Femur (tissue), 1 donor: ENCODE data around the gene NPPB.

Experiments used
- DNase-seq: peaks from one replicate; pipeline ENCODE4 v3.0.0-alpha.2; 2017

NPPB gene

GRCh38 chr1:11880911-11881748 lies 22.4 kb upstream of the NPPB start:
- peak; percentile 78 for DNase-seq

- DNase-seq, result no peak
These were observed 21.4 kb upstream of the NPPB start for GRCh38 chr1:11880181-11880575.

DNA sequence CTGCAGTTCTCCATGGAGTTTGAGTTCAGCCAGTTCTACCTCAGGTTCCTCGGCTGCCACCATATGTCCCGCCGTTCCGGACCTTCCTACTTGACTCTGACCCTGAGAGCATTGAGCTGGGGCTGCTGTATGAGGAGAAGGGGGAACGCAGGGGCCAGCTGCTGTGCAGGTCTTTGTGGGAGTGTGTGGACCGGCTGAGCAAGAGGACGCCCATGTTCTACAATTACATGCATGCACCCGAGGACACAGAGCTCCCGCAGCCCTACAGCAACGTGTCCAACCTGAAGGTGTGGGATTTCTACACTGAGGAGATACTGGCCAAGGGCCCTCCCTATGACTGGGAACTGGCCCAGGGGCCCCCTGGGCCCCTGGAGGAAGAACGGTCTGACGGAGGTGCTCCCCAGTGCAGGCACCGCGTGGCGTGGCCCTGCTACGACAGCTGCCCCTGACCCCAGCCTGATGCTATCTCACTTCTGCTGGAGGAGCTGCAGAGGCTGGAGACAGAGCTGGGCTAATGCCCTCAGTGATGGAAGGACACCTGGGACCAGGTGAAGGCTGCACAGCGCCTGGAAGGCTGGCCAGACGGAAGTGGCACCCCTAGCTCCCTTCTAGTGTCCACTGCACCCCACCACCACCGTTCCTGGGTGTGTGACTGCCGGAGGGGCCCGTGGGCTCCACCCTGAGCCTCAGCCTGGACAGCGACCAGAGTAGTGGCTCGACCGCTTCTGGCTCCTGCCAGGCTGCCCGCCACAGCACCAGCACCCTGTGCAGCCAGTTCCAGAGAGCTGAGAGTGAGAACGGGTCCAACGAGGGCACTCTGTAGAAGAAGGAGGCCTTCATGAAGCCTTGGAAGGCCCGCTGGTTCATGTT lies 20.8 kb upstream of the NPPB start:
- no peak for DNase-seq

GRCh38 chr1:11878891-11879190 lies 20.1 kb upstream of the NPPB start:
- no peak for DNase-seq

DNA sequence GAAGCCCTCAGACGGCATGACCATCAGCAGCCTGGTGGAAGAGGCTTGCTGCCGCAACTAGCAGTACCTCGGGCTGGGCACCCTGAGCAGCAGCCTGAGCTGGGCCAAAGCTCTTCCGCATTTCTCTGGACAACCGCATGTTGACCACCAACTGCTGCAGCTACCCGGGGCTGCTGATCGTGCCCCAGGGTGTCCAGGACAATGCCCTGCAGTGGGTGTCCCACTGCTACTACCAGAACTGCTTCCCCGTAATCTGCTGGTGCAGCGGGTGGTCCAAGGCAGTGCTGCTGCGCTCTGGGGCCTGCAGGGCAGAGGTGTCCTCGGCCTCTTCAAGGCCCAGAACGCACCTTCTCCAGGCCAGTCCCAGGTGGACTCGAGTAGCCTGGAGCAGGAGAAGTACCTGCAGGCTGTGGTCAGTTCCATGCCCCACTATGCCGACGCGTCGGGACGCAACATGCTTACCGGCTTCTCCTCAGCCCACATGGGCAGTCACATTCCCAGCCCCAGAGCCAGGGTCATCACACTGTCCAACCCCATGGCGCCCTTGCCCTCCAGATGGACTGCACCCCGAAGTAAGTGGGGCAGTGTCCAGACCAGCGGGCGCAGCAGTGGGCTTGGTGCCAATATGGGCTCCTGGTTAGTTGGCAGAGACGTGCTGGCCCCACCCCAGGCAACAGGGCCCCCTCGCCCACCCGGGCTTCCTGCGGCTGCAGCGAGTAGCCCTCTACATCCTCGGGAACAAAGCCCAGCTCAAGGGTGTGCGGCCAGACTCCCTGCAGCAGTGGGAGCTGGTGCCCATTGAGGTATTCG lies 19.5 kb upstream of the NPPB start:
- DNase-seq, result no peak

DNA sequence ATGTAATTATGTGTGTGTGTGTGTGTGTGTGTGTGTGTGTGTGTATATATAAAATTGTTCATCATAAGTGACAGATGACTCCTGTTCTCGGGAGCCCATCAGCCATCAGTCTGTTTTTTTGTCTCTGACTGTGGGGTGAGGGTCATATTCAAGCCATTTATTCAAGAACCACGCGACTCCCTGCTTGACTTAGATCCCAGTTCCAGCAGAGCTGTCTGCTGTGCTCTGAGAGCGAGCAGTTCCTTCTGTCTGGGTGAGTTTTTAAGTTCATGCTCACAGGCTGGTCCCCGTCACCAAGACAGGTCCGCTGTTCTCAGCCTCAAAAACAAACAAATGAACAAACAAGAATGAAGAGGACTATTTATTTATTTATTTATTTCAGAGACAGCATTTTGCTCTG lies 18.3 kb upstream of the NPPB start:
- no peak for DNase-seq

DNA sequence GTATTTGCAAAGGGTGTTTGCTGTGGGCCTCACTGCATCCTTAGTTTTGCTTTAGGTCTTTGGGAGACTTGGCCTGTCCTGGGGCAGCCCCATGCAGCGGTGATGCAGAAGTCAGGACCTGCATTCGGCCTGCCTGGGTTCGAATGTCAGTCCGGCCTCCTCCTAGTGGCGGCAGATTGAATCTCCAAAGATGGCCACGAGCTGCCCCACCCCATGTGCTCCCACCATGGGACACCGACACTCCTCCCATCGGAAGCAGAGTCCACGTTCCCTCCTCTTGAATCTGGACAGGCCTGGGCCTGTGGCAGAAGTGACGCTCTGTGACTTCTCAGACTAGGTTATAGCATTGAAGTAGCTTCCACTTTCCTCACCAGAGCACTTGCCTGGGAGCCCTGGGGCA lies 16.3 kb upstream of the NPPB start:
- DNase-seq, result no peak

- no peak for DNase-seq
These were observed 15.9 kb upstream of the NPPB start for GRCh38 chr1:11874624-11875023.

GRCh38 chr1:11874258-11874562 lies 15.5 kb upstream of the NPPB start:
- DNase-seq, result no peak

DNA sequence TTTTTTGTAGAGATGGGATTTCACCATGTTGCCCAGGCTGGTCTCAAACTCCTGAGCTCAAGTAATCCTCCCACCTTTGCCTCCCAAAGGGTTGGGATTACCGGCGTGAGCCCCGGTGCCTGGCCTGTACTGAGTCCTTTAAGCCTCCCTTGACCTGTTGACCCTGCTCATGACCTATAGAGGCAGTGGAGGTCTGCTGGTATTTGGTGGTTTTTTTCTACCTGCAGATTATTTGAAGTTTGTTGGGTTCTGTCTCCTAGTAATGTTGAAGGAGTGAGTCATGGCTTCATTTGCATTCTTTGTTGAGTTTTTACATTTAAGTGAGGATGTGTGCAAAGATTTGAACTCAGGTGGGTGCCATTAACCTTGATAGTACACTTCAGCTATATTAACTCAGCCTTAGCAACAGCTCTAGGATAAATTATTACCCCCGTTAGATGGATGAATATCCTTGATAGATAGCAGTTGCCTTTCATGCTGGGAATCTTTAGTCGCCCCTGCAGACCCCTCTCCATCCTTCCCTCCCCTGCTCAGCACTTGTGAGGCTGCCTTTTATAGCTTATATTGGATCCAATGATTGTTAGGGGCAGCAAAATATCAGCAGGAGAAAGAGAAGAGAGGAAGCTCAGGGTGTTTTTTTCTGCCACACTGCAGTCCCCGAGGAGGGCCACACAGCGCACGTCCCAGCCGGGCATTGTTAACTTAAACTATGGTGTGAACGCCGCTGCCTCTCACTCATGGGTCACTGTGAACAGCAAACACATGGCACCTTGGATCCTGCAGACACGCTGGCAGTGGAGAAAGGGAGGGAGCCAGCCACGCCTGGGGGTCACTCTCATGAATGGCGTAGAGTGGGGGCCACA lies 14.9 kb upstream of the NPPB start:
- DNase-seq, result no peak

DNA sequence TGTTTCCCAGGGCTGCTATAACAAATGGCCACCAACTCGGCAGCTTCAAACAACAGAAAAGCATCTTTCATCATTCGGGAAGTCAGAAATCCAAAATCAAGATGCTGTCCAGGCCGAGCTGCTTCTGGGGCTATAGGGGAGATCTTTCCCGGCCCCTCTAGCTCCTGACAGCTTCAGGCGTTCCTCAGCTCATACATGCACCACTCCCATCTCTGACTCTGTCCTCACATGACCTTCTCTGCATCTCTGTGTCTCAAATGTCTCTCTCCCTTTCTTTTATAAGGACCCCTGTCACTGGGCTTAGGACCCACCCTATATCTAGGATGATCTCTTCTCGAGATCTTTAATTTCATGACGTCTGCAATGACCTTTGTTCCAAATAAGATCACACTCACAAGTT lies 13.8 kb upstream of the NPPB start:
- no peak for DNase-seq

DNA sequence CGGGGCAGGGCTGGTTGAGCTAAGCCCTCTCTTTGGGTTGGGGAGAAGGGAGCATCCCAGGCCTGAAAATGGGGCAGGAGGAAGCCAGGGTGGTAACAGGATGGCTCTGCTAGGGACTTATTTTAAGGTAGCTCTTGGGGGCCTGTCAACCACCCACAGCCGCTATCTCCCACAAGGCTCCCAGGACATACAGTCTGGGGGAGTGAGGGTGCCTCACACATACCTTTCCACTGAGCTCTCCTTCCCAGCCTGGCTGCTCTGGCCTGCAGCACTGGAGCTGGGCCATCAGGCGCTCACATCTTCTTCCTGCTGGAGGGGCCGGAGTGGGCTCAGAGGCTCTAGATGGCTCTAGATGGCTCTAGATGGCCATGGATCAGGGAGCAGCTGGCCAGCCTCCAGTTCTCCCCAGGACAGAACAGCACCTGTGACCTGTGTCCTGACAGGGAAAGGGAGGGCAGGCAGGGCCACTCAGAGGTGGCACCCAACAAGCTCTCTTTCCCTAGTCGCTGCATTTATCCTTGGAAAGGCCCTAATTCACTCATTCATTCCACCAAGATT lies 11.0 kb upstream of the NPPB start:
- no peak for DNase-seq

DNA sequence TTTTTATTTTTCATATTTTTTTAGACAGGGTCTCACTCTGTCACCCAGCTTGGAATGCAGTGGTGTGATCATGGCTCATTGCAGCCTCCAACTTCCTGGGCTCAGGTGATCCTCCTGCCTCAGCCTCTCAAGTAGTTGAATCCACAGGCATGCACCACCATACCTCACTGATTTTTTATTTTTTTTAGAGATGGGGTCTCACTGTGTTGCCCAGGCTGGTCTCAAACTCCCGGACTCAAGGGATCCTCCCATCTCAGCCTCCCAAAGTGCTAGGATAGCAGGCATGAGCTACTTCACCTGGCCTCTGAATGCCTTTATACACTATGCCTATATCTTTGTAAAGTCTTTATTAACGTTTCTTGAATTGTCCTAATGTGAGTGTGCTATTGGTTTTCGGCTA lies 10.4 kb upstream of the NPPB start:
- DNase-seq, result no peak

GRCh38 chr1:11868331-11868980 lies 9.7 kb upstream of the NPPB start:
- DNase-seq, result no peak

DNA sequence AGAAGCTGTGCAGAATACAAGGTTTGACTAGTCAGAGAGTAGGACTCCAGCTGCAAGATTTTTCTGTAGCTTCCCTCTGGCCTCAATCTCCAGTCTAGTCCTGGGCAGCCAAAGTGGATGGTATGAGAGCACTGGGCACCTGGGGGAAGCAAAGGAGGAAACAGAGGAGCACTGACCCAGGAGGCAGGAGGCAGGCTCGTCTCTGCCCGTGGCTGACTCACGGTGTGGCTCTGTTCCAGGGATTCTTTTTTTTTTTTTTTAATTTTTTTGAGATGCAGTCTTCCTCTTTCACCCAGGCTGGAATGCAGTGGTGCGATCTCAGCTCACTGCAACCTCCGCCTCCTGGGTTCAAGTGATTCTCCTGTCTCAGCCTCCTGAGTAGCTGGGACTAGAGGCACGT lies 4.1 kb upstream of the NPPB start:
- no peak for DNase-seq

DNA sequence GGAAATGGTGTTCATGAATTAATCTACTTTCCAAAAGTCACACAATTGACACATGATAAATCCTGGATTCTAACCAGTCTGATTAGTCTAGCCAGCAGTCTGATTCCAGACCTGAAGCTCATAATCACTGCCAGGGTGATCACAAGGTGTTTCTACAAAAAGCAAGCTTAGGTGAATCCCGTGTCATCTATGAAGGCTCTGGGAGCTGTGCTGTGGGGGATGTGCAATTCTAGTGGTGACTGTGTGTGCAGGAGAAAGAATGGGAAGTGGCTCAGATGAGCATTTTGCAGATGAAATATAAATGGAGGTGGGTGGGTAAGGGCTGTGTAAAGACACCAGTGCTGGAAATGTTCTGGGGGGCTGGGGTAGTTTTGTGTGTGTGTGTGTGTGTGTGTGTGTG lies 1.8 kb upstream of the NPPB start:
- no peak for DNase-seq

DNA sequence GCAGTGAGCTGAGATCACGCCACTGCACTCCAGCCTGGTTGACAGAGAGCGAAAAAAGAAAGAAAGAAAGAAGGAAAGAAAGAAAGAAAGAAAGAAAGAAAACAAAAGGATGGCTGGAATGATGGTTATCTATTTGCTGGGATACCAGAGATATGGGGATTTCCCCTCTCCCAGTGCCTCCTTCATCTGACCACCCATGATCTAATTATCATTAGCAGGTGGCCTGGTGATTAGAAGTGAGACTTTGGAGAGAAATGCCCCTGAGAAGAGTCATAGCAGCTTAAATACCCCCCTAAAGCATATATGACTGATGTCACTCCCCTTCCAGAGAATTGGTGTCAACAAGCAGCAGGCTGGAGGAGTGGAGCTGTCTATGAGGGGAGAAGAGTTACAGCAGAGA lies 1.3 kb upstream of the NPPB start:
- DNase-seq, result no peak

GRCh38 chr1:11858968-11859871 lies 475 bp upstream of the NPPB start:
- DNase-seq, result peak; percentile 72

- DNase-seq, result no peak
These were observed 587 bp downstream of the NPPB start for GRCh38 chr1:11858158-11858557.

GRCh38 chr1:11857164-11857851 lies 1.4 kb downstream of the NPPB start:
- no peak for DNase-seq
